Mucosa of stomach (tissue), 1 donor: ENCODE measurements around the gene KRTAP19-1.

ENCODE experiments used
- H3K27me3 ChIP-seq: one replicate; pipeline ENCODE4 v1.7.0; 2013; ENCODE audit warnings: mild to moderate bottlenecking, low read length; ENCODE audit not compliant: control insufficient read depth, insufficient read depth
- H3K36me3 ChIP-seq: one replicate; pipeline ENCODE4 v1.7.0; 2013; ENCODE audit warnings: low read length; ENCODE audit not compliant: control insufficient read depth, insufficient read depth
- H3K4me1 ChIP-seq: one replicate; pipeline ENCODE4 v1.7.0; 2013; ENCODE audit warnings: mild to moderate bottlenecking, low read length; ENCODE audit not compliant: control insufficient read depth, insufficient read depth
- H3K4me3 ChIP-seq: one replicate; pipeline ENCODE4 v1.7.0; 2013; ENCODE audit warnings: low read length
- H3K9ac ChIP-seq: one replicate; pipeline ENCODE4 v1.7.0; 2013; ENCODE audit warnings: mild to moderate bottlenecking, low read length, moderate library complexity
- H3K9me3 ChIP-seq: one replicate; pipeline ENCODE4 v1.7.0; 2013; ENCODE audit warnings: mild to moderate bottlenecking, low read length, moderate library complexity; ENCODE audit not compliant: control insufficient read depth
- donor health status: Pancreatic carcinoma.

Gene KRTAP19-1

DNA sequence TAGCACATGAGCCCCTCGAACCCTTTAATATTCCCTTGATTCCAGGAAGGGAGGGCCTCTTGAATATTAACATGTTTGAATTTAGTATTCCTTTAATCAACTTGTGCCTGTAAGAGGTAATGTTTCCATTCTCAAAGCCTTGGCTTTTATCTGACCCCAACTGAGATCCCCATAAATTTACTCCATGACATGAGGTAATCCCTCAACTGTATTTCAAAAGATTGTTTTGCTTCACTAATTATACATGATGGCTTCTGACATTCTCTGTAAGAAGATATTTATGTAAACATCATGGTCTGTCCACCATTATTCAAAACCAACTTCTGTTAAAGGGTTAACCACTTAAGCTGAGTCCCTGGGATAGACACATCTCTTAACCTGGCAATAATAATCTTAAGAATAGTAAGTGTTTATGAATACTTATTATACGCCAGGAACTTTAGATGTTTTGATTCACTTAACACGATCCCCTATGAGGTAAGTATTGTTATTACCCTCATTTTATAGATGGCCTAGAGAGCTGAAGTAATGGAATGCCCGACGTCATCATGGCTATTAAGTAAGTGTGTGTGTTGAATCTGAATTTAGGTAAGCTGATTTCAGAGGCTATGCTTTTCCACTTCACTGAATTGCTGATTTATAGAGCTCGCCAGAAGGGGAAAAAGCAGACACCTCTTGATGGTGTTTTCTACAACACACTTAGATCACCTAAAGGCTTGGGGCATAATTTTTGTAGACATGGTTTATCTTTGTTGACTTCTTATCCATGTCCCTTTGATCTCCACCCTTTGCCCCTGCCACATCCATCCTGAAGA, 11.1 kb downstream of the KRTAP19-1 start:
- Histone ChIP-seq H3K36me3 (no peaks in the 10 kb centered on the region), H3K9me3 (no peaks in the 10 kb centered on the region), H3K27me3 (no peaks in the 10 kb centered on the region), H3K9ac (no peak overlapping the region), H3K4me3 (no peak overlapping the region), H3K4me1 (no peaks in the 10 kb centered on the region)

DNA sequence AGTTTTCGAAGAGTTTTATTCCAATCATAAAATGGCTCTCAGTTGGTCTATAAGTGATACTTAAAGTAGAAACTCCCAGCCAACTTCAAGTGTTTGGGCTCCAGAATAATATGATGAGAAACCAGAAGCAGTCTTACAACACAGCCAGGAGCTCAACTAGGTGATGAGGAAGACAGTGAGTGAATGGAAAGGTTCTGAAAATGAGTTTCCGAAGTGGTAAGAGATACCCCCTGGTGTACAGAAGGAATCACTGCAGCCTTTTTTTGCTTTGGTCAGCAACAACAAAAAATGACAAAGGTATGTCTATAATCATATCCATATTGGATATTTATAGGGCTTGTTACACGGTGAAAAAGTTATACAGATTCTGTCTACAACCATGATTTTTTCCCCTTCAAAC, 16.5 kb downstream of the KRTAP19-1 start:
- H3K9me3 ChIP-seq, result no peaks in the 10 kb centered on the region
- no peaks in the 10 kb centered on the region for H3K36me3 ChIP-seq
- H3K4me3 ChIP-seq, result no peak overlapping the region
- H3K27me3 ChIP-seq, result no peaks in the 10 kb centered on the region
- H3K9ac ChIP-seq, result no peak overlapping the region
- no peaks in the 10 kb centered on the region for H3K4me1 ChIP-seq

DNA sequence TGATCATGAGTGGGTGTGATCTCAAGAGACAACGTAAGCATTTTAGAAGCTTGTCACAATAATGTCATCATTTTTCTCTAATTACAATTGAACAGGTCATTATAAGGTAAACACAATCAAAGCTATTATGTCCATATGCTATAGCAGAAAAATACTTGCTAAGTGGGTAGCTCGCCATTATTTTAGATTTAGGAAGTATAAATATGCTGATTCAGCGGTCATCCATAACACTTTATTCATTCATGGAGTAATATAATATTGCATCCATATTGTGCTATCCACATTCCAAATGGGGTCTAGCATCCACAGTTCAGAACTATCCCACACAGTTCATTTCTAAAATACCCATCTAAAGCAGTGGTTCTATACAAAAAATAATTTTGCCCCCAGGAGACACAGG, 31.7 kb downstream of the KRTAP19-1 start:
- H3K9me3 ChIP-seq, result no peaks in the 10 kb centered on the region
- H3K4me3 ChIP-seq, result no peak overlapping the region
- H3K9ac ChIP-seq, result no peak overlapping the region
- no peaks in the 10 kb centered on the region for H3K4me1 ChIP-seq
- H3K27me3 ChIP-seq, result no peaks in the 10 kb centered on the region
- no peaks in the 10 kb centered on the region for H3K36me3 ChIP-seq

DNA sequence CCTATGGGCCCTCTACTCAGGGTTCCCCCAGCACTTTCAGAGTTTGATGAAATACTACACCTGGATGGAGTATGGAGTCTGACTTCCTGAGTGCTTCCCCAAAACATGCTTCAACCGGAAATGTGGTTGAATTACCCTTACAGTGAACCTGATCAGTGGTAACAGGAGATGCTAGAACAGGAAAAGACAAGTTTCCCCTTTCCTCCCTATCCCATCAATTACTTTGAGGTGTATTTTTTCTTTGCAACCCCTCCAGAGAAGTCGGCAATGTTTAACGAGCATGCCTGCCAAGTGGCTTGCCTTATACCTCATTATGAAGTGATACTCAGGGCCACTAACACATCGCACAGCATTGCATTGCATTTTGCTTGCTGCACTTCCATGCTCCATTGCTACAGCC, 33.1 kb downstream of the KRTAP19-1 start:
- Histone ChIP-seq H3K27me3 (no peaks in the 10 kb centered on the region), H3K4me1 (no peaks in the 10 kb centered on the region), H3K36me3 (no peaks in the 10 kb centered on the region), H3K9me3 (no peaks in the 10 kb centered on the region), H3K4me3 (no peak overlapping the region), H3K9ac (no peak overlapping the region)

DNA sequence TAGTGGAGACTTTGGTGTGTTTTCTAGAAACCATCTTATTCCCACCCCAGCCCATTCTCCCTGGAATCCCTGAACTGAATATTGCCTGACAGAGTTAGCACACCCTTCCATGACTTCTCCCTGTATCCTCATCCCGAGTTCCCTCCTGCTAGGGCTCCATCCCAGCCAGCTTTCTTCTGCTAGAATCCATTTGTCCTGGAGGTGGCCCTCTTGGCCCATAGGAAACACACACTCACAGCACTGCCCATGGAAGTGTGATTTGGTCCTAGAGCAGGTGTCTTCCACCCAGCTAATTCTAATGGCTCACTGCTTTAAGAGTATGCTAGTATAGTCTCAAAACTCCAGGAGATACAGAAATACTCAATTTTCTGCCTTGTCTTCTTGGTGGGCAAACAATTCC, 36.0 kb downstream of the KRTAP19-1 start:
- no peak overlapping the region for H3K9ac ChIP-seq
- no peaks in the 10 kb centered on the region for H3K4me1 ChIP-seq
- H3K36me3 ChIP-seq, result no peaks in the 10 kb centered on the region
- H3K9me3 ChIP-seq, result no peaks in the 10 kb centered on the region
- H3K4me3 ChIP-seq, result no peak overlapping the region
- no peaks in the 10 kb centered on the region for H3K27me3 ChIP-seq

DNA sequence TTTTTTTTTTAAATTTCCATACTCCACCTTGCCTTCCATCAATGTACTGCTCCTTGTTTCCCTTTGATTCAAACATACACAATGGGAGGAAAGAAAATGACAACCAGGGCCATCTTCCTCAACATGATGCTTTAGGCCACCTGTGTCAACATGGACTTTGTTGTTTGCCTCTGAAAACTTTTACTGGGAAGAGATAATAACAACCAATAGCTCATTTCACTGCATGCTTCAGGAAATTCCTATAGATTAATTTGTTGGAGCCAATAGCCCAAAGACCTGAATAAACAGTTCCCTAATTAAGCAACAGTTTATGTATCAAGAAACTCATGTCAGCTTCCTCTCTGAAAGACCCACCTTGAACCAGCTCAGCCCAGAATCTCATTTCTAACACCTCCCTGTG, 36.9 kb downstream of the KRTAP19-1 start:
- Histone ChIP-seq H3K4me1 (no peaks in the 10 kb centered on the region), H3K9me3 (no peaks in the 10 kb centered on the region), H3K4me3 (no peak overlapping the region), H3K36me3 (no peaks in the 10 kb centered on the region), H3K9ac (no peak overlapping the region), H3K27me3 (no peaks in the 10 kb centered on the region)

DNA sequence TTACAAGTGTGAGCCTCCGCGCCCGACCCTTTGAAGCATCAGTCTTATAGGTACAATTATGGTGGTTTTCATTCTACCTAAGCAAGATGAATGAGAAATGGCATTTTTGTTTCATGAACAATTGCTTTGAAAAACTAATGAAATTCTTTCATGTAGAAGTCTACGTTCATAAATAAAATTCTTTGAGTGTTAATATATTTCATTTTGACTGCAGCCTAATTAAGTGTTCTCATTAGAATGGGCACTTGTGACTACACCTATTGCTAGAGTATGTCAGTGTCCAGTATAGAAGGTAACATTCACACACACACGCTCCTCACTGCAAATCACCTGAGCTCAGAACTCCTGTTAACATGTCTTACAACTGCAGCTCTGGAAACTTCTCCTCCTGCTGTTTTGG, 40.2 kb downstream of the KRTAP19-1 start, which contains the start of gene KRTAP15-1:
KRTAP15-1 (plus strand) TSS at position 301 of the 400 bp plus-strand sequence; CDS start at position 354, 53 bp downstream.
- Histone ChIP-seq H3K4me1 (no peaks in the 10 kb centered on the region), H3K9ac (no peak within 1 kb of the TSS), H3K9me3 (no peaks in the 10 kb centered on the region), H3K4me3 (no peak within 1 kb of the TSS), H3K27me3 (no peaks in the 10 kb centered on the region), H3K36me3 (no peaks in the 10 kb centered on the region)

DNA sequence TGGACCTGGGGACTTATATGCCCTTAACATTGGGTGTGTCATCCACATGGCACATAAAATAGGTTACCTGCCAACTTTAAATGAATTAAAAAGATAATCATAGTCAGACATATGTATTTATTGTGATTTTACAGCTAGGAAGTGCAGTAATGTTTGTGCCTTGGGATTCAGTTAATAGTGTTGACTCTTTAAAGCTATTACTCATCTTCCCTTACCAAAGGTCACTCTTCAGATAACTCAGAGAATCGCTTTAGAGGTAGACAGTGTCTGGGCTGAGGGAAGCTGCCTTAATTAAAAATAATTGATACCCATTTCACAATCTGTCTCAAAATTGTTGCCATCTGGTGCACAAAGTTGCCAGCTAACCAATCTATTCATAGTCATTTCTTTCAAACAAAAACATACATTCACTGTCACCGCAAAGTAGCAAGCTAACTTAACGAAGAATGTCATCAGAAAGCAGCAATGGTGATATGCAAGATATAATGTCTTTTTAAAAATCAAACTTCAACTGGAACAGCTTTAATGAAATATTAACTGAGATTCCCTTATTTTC, 43.1 kb downstream of the KRTAP19-1 start:
- no peak overlapping the region for H3K4me3 ChIP-seq
- no peaks in the 10 kb centered on the region for H3K9me3 ChIP-seq
- no peaks in the 10 kb centered on the region for H3K4me1 ChIP-seq
- H3K9ac ChIP-seq, result no peak overlapping the region
- no peaks in the 10 kb centered on the region for H3K36me3 ChIP-seq
- H3K27me3 ChIP-seq, result no peaks in the 10 kb centered on the region

DNA sequence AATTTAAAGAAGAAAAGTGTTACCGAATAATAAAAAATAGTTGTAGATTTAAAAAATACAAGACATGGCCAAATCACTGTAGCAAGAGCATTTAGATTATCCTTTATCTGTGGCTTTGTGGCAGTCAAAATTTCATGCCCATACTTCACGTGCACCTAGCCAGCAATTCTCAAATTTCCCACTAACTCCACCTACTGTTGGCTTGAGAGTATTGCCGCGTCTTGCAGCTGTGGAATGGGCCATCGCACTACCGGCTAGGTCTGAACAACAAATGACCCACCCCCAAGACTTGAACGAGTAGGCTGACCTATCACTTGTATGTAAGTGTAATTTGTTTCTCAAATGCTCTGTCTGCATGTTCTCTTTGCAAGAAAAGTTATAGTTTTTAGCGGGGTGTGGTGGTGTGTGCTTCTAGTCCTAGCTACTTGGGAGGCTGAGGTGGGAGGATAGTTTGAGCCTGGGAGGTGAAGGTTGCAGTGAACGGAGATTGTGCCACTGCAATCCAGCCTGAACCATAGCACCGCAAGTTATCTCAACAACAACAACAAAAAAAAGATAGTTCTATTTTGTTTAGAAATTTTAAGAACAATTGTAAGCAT, 46.0 kb downstream of the KRTAP19-1 start:
- Histone ChIP-seq H3K36me3 (no peaks in the 10 kb centered on the region), H3K4me3 (no peak overlapping the region), H3K4me1 (no peaks in the 10 kb centered on the region), H3K9ac (no peak overlapping the region), H3K27me3 (no peaks in the 10 kb centered on the region), H3K9me3 (no peaks in the 10 kb centered on the region)

DNA sequence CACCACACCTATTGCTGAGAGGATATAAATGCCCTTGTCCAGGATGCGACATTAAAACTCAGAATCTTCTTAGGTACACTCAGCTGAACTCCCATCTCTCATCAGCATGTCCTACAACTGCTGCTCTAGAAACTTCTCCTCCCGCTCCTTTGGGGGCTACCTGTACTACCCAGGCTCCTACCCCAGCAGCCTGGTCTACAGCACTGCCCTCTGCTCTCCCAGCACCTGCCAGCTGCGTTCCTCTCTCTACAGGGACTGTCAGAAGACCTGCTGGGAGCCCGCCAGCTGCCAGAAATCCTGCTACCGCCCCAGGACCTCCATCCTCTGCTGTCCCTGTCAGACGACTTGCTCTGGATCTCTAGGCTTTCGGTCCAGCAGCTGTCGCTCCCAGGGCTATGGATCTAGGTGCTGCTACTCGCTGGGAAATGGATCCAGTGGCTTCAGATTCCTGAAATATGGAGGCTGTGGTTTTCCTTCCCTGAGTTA, 50.0 kb downstream of the KRTAP19-1 start, which contains the start of gene KRTAP13-4:
KRTAP13-4 (plus strand) TSS at position 51 of the 486 bp plus-strand sequence; CDS start at position 107, 56 bp downstream.
- Histone ChIP-seq H3K9me3 (no peaks in the 10 kb centered on the region), H3K4me1 (no peaks in the 10 kb centered on the region), H3K4me3 (no peak within 1 kb of the TSS), H3K36me3 (no peaks in the 10 kb centered on the region), H3K27me3 (no peaks in the 10 kb centered on the region), H3K9ac (no peak within 1 kb of the TSS)
